ENCODE measurements around the gene GFRA1.

GRCh38 chr10:116045366-116046356 is 227.3 kb downstream of the GFRA1 start:
- TF ChIP-seq, protein P1, sequence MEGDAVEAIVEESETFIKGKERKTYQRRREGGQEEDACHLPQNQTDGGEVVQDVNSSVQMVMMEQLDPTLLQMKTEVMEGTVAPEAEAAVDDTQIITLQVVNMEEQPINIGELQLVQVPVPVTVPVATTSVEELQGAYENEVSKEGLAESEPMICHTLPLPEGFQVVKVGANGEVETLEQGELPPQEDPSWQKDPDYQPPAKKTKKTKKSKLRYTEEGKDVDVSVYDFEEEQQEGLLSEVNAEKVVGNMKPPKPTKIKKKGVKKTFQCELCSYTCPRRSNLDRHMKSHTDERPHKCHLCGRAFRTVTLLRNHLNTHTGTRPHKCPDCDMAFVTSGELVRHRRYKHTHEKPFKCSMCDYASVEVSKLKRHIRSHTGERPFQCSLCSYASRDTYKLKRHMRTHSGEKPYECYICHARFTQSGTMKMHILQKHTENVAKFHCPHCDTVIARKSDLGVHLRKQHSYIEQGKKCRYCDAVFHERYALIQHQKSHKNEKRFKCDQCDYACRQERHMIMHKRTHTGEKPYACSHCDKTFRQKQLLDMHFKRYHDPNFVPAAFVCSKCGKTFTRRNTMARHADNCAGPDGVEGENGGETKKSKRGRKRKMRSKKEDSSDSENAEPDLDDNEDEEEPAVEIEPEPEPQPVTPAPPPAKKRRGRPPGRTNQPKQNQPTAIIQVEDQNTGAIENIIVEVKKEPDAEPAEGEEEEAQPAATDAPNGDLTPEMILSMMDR (IDR thresholded peaks at IDR 0.05), result no peak
- no peak for TF ChIP-seq POLR2A (IDR thresholded peaks at IDR 0.05)
